GM23338 (cell line): Measurements from ENCODE around the gene ZNF536. TPM values are rescaled to one million over a fixed set of nuclear protein-coding genes. Genes with fewer than 3 reads are reported as not detected.

Source experiments
- ATAC-seq: fragments of 200-7000 bp; cut with Tn5 transposase; 3 replicates; pipeline ENCODE4 v1.9.1; 2020
- DNase-seq: peaks from one replicate; pipeline ENCODE4 v3.0.0-alpha.2; 2015; ENCODE audit warnings: low spot score
- H2AFZ ChIP-seq: fragments of 200-600 bp; sonication (generic); 2 replicates; pipeline ENCODE4 v1.8.0; 2016; ENCODE audit warnings: antibody characterized with exemption, mild to moderate bottlenecking, moderate library complexity
- H3F3A ChIP-seq: fragments of 200-600 bp; sonication (generic); replicated peaks from 2 replicates; pipeline ENCODE4 v1.8.0; 2017; ENCODE audit warnings: antibody characterized with exemption, mixed run types, low read depth
- H3K27ac ChIP-seq: fragments of 200-600 bp; sonication (generic); 2 replicates; pipeline ENCODE4 v1.6.1; 2016; ENCODE audit warnings: low read depth
- H3K27me3 ChIP-seq: fragments of 200-600 bp; sonication (generic); 2 replicates; pipeline ENCODE4 v1.8.0; 2016; ENCODE audit warnings: mild to moderate bottlenecking, mixed run types, moderate library complexity; ENCODE audit not compliant: insufficient read depth
- H3K36me3 ChIP-seq: fragments of 200-600 bp; sonication (generic); 2 replicates; pipeline ENCODE4 v1.8.0; 2016; ENCODE audit warnings: mild to moderate bottlenecking; ENCODE audit not compliant: insufficient read depth
- H3K4me1 ChIP-seq: fragments of 200-600 bp; sonication (generic); 2 replicates; pipeline ENCODE4 v1.8.0; 2016; ENCODE audit warnings: mild to moderate bottlenecking, moderate library complexity; ENCODE audit not compliant: insufficient read depth
- H3K4me2 ChIP-seq: fragments of 200-600 bp; sonication (generic); 2 replicates; pipeline ENCODE4 v1.7.1; 2017; ENCODE audit warnings: mixed run types
- H3K4me3 ChIP-seq: fragments of 200-600 bp; sonication (generic); 2 replicates; pipeline ENCODE4 v1.6.1; 2016; ENCODE audit warnings: mixed run types
- H3K79me2 ChIP-seq: fragments of 200-600 bp; sonication (generic); replicated peaks from 2 replicates; pipeline ENCODE4 v1.8.0; 2017; ENCODE audit warnings: mild to moderate bottlenecking; ENCODE audit not compliant: insufficient read depth
- H3K9me2 ChIP-seq: fragments of 200-600 bp; sonication (generic); 2 replicates; pipeline ENCODE4 v1.8.0; 2017; ENCODE audit not compliant: insufficient read depth
- H4K20me1 ChIP-seq: fragments of 200-600 bp; sonication (generic); replicated peaks from 2 replicates; pipeline ENCODE4 v1.8.0; 2017; ENCODE audit warnings: mild to moderate bottlenecking; ENCODE audit not compliant: insufficient read depth
- H3K27ac Mint-ChIP-seq: 2 replicates; pipeline ENCODE4 v1.8.0; 2020; ENCODE audit warnings: inconsistent platforms, mild to moderate bottlenecking, moderate library complexity, mixed read lengths
- H3K27me3 Mint-ChIP-seq: 3 replicates; pipeline ENCODE4 v1.8.0; 2022; ENCODE audit warnings: low read depth, mild to moderate bottlenecking, moderate library complexity, mixed read lengths, inconsistent platforms; ENCODE audit not compliant: insufficient read depth, poor library complexity
- H3K36me3 Mint-ChIP-seq: 3 replicates; pipeline ENCODE4 v1.8.0; 2021; ENCODE audit warnings: low read depth, mild to moderate bottlenecking, inconsistent platforms, moderate library complexity, mixed read lengths
- H3K4me1 Mint-ChIP-seq: 3 replicates; pipeline ENCODE4 v1.8.0; 2020; ENCODE audit warnings: mild to moderate bottlenecking, inconsistent platforms, mixed read lengths
- H3K4me3 Mint-ChIP-seq: 3 replicates; pipeline ENCODE4 v1.8.0; 2021; ENCODE audit warnings: moderate library complexity, mild to moderate bottlenecking, inconsistent platforms, mixed read lengths
- H3K9me3 Mint-ChIP-seq: 3 replicates; pipeline ENCODE4 v1.8.0; 2020; ENCODE audit warnings: moderate library complexity, mild to moderate bottlenecking, inconsistent platforms, mixed read lengths
- ETS1 ChIP-seq: IDR thresholded peaks from 2 replicates; pipeline ENCODE4 v1.6.1; 2016; ENCODE audit warnings: antibody characterized with exemption
- EZH2 ChIP-seq: fragments of 200-600 bp; sonication (generic); IDR thresholded peaks from one replicate; pipeline ENCODE4 v1.8.0; 2017; ENCODE audit warnings: antibody characterized with exemption, mild to moderate bottlenecking, low read depth; ENCODE audit not compliant: unreplicated experiment
- JUNB ChIP-seq: IDR thresholded peaks from one replicate; pipeline ENCODE4 v1.6.1; 2016; ENCODE audit warnings: antibody characterized with exemption; ENCODE audit not compliant: unreplicated experiment
- POLR2AphosphoS5 ChIP-seq: IDR thresholded peaks from 2 replicates; pipeline ENCODE4 v1.6.1; 2016; ENCODE audit warnings: antibody characterized with exemption, low read depth
- REST ChIP-seq: IDR thresholded peaks from one replicate; pipeline ENCODE4 v1.6.1; 2018; ENCODE audit warnings: antibody characterized with exemption; ENCODE audit not compliant: unreplicated experiment
- ZNF462 ChIP-seq: fragments of 250-450 bp; sonication (Bioruptor Pico); IDR thresholded peaks from 2 replicates; pipeline ENCODE4 v1.5.0; 2020; ENCODE audit warnings: mild to moderate bottlenecking, moderate library complexity
- polyA plus RNA-seq: library from polyadenylated mRNA; unstranded; fragments of >200 nt; fragmentation: Nextera tagmentation; extraction: Ambion mirVana; gene quantifications from 2 replicates; pipeline ENCODE4 v1.2.1, GENCODE V29; 2016
- total RNA-seq: library from RNA; depleted of rRNA; stranded (reverse); fragments of >200 nt; shearing (Covaris generic); gene quantifications from 2 replicates; pipeline ENCODE4 v1.2.3, GENCODE V29; 2014

ZNF536 gene
- total and polyA plus RNA-seq, 2 experiments from 2014 or later = 0.07 TPM; not detected in 1

GRCh38 chr19:30476997-30477396, 104.8 kb downstream of the ZNF536 start (continued):
- no peak for TF ChIP-seq ZNF462 (CRISPR knock-in tag)
- TF ChIP-seq ETS1 = no peak
- no peak for TF ChIP-seq EZH2
- TF ChIP-seq POLR2AphosphoS5 = no peak

GRCh38 chr19:30479231-30479630, 107.0 kb downstream of the ZNF536 start:
- H3K27ac ChIP-seq = no peak overlapping the region
- Mint-ChIP-seq H3K4me3 (no peak overlapping the region), H3K9me3 (peaks cover 6% of the 10 kb centered on the region; the same call in 2 of the 3 replicates), H3K36me3 (peaks cover 2% of the 10 kb centered on the region; the same call in 1 of the 3 replicates), H3K4me1 (0 out of 3 replicates have a peak, but pooled peaks cover 4% of the 10 kb centered on the region), H3K27ac (no peak overlapping the region), H3K27me3 (peaks cover 3% of the 10 kb centered on the region)
- H4K20me1 ChIP-seq = no peaks in the 10 kb centered on the region
- 0 out of 2 replicates have a peak, but pooled peaks cover 3% of the 10 kb centered on the region for H3K9me2 ChIP-seq
- no peaks in the 10 kb centered on the region for H3K4me1 ChIP-seq
- no peak for DNase-seq
- ATAC-seq = no peak
- H3K27me3 ChIP-seq = no peaks in the 10 kb centered on the region
- no peak overlapping the region for H3K4me3 ChIP-seq
- no peaks in the 10 kb centered on the region for H3K36me3 ChIP-seq
- H2AFZ ChIP-seq = no peak overlapping the region
- H3F3A ChIP-seq = no peaks in the 10 kb centered on the region
- no peak overlapping the region for H3K4me2 ChIP-seq
- H3K79me2 ChIP-seq = no peaks in the 10 kb centered on the region
- TF ChIP-seq REST = no peak
- no peak for TF ChIP-seq JUNB
- TF ChIP-seq POLR2AphosphoS5 = no peak
